GM18508 (cell line): ENCODE results near the gene TNFAIP3.

Source experiments
- ATAC-seq: cut with Tn5 transposase; IDR thresholded peaks from one replicate; pipeline ENCODE4 v1.9.1; 2021; ENCODE audit warnings: moderate number of reproducible peaks; ENCODE audit not compliant: insufficient read depth, unreplicated experiment

TNFAIP3 gene

DNA sequence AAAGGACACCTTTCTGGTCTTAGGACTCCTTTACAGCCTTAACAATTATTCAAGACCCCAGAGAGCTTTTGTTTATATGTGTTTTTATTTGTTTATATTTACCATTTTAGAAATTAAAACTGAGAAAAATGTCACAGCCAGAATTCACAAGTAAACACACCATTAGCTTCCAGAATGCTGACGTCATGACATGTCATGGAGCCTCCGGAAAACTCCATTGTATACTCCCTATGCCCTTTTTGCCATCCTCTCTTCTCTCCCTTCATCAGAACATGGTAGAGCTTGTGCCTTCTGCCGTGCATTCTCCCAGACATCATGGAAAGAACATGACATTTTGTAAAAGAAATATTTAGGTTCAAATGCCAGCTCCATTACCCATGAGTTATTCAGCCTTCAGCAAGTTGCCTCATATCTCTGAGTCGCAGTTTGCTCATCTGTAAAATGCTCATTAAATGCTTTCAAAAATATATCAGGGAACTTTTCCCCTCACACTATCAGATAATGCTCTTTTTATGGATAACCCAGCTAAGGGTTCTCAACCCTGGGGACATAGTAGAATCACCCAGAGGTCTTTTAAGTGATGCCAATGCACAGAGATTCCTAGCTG is 27.8 kb downstream of the TNFAIP3 start:
- ATAC-seq: no peak

DNA sequence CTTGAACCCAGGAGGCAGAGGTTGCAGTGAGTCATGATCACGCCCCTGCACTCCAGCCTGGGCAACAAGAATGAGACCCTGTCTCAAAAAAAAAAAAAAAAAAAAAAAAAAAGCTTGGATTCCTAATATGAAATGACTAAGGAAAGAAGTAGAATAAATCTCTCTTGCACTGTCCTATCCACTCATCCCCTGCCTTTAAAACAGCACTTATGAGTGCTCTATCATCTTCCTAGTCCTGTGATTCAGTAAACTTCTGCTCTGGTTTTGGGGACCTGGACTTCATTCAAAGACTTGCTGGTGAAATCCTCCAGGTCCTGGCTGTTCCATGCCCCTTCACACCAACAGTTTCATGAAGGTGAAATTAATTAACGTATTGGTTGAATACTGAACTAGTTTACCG is 29.6 kb downstream of the TNFAIP3 start:
- no peak for ATAC-seq

DNA sequence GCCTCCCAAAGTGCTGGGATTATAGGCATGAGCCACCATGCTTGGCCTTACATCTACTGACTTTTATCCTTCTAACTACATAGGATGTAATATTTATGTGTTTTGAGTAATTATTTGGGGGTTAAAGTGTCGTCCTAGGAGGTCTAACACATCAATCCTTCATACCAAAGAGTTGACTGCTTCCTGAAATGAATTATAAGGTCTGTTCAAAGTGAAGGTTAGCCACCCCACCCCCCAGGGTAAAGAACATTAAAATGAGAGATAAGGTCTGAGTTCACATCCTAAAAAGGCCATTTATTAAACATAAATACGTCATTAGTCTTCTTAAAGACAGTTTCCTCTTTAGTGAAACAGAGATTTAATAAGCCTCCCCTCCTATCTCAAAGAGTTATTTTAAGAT is 33.8 kb downstream of the TNFAIP3 start:
- no peak for ATAC-seq

DNA sequence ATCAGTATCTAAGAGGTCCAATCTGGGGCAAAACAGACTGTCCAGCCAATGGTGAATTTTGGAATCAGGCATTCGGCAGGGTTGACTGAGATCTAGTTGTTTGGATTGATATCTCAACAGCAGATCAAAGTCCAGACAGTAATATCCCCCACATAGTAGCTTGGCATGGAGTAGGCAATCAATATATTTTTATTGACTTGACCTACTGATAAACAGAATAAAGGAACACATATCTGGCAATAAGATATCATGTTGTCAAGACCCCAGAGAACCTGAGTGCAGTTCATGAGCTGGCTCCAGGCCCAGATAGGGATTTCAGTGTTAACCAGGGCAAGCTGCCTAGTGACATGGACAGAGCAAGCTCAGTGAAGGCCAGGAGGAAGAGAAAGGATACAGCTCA is 34.4 kb downstream of the TNFAIP3 start:
- ATAC-seq: no peak

DNA sequence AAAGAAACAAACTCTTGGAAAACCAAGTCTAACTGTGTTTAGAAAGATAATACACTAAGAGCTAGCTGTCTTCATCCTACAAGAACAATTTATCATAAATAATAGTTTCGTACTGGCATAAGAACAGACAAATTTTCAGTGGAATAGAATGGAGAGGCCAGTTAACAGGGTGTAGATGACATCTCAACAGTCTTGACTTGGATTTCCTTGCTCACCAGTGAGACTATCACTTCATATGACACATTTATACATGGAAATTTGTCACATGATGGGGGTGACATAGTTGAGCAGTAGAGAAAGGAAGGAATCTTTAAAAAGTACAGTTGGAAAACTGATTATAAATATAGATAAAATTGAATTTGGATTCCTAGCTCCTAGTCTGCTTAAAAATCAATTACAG is 35.6 kb downstream of the TNFAIP3 start:
- no peak for ATAC-seq

DNA sequence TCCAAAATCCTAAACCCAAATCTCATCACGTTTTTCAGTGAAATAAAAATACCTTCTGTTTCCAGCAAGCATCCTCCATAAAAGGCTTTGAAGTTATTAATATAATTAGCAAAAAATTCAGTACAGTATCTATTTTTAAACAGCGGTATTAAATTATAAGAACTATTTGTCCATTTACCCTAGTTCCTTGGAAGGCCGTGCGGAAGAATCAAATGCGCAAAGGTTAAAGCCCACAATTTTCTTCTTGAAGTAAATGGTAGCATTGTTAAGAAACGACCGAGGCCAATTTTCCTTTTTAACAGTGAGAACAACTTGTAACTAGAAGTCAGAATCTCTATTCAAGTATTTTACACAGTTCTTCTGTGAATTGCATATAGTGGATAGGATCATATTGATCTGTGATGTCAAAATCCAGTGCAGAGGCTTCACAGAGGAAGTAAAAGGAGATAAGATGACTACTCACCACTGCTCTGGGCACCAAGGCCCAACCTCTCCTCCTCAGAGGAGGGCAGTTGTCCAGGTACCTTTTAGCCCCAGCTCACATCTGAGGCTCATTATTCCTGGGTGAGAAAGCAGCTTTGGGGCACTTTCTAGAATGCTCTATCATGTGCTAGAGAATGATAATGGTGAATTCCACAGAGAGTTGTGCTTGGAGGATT is 36.3 kb downstream of the TNFAIP3 start:
- ATAC-seq: no peak

DNA sequence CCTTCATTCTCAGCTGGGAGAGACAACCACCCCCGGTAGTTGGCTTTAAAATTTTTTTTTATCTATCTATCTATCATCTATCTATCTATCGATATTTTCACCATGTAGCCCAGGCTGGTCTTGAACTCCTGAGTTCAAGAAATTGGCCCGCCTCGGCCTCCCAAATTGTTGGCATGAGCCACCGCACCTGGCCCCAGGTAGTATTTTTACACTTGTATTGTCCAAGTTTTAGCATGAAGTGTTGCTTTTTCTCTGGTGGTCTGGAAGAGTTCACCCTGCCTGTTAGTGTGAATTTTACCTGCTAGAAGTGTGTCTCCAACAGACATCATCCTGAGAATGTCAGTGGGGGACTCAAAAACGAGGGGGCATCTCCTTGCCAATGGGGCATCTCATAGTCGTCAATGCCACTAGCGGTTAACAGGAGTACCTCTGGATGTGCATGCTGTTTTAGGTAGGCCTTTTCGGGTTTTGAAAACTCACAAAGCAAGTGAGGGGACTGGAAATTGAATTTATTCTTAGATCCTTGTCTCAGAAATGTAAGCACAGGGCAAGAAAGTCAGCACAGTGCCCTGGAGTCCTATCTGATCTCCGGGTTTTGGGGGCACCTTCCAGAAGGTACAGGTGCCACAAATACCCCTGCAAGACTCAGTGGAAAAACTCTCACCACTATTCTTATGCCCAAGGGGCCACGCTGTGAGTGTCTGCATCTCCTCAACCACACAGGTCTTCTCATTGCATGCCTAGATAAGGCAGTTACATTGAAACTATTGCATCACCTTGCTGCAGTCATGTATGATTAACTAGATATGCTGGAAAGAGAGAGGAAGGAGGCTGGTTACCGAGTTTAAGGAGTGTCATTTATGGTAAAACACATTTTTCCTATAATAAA is 37.1 kb downstream of the TNFAIP3 start:
- peak; percentile 59 for ATAC-seq

DNA sequence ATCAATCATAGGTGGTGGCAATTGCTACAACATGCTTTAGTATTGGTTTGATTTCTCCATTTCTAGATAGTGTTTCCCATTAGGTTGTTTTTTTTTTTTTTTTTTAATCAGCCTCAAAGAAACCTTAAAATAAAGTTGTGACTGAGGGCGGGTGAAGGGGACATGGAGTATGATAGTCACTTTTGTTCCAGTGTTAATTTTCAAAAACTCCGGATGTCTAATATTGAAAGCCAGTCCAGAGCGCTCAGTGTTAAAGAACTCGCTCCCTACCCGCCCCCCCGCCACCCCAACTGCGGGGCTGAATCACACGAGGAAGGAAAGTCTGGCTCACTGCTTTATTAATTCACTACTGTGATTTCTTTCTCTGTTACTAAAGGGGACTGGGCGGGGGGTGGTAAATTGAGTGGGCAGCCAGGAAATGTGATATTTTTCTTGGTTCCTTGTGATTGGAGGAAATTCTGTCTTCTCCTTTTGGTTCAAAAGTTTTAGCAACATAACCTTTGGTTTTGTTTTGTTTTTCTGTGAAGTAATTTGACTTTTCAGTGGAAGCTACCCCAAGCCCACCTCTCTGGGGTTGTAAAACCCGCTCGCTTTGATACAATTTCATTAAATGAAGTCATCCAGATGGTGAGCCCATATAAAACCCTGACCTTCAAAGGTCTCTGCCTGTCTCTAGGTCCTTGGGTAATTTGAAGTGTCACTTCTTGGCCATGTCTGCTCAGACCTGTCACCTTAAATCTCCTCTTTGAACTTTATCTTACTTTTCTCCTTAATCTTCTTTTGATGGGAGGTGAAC is 38.0 kb downstream of the TNFAIP3 start:
- ATAC-seq: peak; percentile 27

DNA sequence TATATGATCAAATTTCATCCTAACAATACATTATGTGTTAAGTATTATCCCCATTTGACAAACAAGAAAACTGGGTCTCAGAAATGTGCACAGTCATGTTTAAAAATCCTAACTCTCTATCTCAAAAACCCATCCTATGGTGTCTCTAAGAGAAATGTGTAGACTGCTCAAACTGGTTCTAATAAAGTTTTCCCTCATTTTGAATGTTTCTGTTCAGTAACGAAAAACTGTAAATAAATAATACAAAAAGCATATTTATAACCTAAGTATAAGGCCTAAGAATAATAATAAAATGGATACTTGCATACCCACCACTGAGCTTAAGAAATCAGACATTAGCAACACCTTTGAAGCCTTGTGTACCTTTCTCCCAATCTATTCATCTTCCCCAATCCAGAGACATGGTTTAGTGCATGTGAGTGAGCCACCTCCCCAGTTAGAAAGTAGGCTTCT is 39.0 kb downstream of the TNFAIP3 start:
- ATAC-seq: no peak

DNA sequence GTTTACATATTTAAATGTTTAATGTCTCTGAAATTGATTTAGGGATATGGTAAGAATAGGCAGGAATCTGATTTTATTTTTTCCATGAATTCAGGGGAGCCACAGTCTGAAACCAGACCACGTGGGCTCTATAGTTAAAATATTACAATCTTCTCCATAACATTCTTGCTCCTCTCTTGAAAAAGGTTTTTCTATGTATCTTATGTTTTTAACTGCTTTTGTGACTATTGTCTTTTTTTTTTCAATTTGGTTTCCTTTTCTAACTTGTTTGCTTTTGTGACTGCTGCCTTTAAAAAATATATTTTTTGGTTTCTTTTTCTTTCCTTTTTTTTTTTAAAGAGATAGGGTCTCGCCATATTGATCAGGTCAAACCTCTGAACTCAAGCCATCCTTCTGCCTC is 40.1 kb downstream of the TNFAIP3 start:
- no peak for ATAC-seq

DNA sequence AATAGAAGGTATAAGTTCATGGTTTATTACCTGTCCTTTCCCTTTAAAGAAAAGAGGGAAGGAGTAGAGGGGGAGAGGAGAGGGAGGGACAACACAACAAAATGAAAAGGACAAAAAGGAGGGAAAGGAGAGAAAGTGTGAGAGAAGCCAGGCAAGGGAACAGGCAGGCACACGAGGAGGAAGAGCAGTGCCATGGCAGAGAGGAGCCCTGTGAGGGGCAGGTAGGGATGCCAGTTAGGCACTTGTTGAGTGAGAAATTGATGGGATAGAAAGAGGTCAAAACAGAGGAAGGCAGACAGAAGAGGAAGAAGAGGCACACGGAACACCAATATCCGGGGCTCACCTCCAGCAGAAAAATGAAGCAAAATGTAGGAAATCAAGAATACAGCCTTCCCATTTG is 42.5 kb downstream of the TNFAIP3 start:
- no peak for ATAC-seq

DNA sequence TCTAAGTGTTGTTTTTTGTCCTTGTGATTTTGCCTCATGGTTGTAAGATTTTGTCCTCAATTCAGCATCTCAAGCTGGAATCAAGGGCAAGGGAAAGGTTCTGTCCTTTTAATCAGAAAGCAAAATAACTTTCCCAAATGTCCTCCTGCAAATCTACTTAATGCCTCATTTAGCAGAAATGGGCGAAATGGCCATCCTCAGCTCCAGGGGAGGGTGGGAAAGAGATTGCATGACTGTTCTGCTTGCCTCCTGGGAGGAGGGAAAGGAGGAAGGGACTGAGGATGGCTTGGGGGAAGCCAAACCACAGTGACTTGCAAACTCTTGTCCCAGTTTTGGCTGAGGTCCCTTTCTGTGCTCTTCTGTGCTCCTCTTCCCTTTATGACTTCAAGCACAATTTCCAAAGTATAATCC is 43.4 kb downstream of the TNFAIP3 start:
- ATAC-seq: no peak

DNA sequence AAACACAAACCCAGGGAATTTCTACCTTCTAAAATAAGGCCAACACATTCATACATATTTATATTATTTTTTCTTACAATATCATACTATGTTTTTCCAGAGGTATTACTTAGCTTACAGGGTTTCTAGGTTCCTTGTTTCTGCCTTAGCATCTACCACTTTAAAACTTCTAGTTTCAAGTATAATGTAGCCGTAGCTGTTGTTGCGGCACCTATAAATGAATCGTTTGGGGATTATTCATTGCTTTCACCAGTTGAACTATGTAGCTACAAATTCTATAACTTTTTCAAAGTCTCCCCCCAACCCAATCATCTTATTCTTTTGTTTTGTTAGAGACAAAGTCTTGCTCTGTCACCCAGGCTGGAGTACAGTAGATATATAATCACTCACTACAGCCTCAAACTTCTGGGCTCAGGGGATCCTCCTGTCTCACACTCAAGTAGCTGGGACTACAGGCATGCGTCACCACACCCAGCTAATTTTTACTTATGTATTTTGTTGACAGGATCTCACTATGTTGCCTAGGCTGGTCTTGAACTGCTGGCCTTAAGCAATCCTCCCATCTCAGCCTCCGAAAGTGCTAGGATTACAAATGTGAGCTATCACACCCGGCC is 43.9 kb downstream of the TNFAIP3 start:
- ATAC-seq: no peak

DNA sequence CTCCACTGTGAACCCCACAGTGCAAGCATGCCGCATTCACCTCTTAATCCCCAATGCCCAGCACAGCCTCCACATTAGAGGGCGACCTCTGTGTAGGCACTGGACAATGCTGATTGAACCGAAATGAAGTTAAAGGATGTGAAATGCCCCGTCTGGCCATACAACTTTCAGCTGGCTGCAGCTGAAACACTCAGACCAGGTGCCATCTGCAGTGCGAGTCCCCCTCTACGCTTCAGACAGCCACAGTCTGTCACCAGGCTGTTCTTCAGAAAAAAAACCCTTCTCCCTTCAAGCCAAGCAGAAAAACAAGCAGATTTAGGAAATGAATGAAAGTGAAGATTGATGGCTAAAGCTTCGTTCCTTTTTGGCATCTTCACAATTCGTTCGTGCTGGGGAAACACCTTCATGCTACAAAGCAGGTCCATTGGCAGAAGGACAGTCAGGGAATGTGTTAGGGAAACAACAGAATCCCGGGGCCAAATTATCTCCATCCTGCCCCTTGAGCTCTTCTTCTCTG is 44.7 kb downstream of the TNFAIP3 start:
- ATAC-seq: no peak

DNA sequence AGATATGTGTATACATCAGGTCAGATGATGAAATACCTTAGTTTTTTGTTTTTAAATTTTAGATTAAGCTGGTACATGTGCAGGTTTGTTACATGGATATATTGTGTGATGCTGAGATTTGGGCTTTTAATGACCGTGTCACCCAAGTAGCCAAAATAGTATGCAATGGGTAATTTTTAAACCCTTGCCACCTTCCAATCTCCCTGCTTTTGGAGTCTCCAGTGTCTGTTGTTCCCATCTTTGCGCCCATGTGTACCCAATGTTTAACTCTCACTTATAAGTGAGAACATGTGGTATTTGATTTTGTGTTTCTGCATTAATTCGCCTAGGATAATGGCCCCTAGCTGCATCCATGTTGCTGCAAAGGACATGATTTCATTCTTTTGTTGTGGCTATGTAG is 45.8 kb downstream of the TNFAIP3 start:
- no peak for ATAC-seq

DNA sequence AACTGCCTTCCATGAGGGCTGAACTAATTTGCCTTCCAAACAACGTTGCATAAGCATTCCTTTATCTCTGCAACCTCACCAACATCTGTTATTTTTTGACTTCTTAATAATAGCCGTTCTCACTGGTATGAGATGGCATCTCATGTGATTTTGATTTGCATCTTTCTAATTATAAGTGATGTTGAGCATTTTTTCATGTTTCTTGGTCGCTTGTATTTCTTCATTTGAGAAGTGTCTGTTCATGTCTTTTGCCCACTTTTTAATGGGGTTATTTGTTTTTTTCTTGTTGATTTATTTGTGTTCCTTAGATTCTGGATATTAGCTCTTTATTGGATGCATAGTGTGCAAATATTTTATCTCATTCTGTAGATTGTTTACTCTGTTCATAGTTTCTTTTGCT is 46.4 kb downstream of the TNFAIP3 start:
- no peak for ATAC-seq

DNA sequence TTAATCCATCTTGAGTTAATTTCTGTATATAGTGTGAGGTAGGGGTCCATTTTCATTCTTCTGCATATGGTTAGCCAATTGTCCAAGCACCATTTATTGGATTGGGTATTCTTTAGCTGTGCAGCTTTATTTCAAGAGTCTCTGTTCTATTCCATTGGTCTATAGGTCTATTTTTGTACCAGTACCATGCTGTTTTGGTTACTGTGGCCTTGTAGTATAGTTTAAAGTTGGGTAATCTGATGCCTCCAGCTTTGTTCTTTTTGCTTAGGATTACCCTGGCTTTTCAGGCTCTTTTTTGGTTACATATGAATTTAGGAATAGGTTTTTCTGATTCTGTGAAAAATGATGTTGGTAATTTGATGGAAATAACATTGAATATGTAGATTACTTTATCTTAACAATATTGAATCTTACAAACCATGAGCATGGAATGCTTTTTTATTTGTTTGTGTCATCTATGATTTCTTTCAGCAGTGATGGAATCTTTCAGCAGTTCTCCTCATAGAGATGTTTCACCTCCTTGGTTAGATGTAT is 47.0 kb downstream of the TNFAIP3 start:
- no peak for ATAC-seq

DNA sequence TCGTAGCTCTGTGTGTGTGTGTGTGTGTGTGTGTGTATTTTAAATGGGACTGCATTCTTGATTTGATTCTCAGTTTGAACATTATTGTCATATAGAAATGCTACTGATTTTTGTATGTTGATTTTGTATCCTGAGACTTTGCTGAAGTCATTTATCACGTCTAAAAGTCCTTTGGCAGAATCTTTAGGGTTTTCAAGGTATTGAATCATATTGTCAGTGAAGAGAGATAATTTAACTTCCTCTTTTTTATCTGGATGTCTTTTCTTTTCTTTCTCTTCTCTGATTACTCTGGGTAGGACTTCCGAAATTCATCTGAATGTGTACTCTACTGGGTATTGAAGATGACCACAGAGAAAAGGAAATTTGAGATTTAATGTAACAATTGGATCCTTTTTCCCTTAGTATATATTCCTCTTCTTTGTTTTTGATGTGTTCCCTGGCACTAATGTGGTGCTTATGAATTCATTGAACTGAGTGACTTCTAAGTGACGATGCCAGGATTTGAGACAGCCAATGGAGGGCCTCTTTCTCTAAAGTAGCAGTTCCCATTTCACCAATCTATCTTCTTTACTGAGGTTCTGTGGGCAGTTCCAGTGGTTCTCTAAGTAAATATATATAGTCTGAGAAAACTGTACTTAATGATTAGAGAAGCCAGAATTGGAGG is 47.6 kb downstream of the TNFAIP3 start:
- ATAC-seq: no peak

DNA sequence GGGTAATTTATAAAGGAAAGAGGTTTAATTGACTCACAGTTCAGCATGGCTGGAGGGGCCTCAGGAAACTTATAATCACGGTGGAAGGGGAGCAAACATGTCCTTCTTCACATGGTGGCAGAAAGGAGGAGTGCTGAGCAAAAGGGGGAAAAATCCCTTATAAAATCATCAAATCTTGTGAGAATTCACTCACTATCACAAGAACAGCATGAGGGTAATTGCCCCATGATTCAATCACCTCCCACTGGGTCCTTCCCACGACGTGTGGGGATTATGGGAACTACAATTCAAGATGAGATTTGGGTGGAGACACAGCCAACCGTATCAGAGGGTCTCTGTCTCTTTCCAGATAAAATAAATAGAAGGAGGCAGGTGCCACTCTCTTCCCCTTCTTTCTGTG is 48.7 kb downstream of the TNFAIP3 start:
- ATAC-seq: no peak
